Stimulated activated CD8-positive, alpha-beta memory T cell treated with anti-CD3 and anti-CD28 coated beads, Interleukin-15, amount 100 ng/mL, for 48 hours (primary cell): ENCODE data around the gene EARS2.
"Not testable (repeated sequence)": the region's sequence is repeated elsewhere in the genome, so short reads cannot be mapped to it uniquely, and the experiment has no call there.

Experiments
- DNase-seq, 2 donors: peaks; one replicate each; pipeline ENCODE4 v3.0.0-alpha.2; 2020; ENCODE audit warnings: low read depth in 2 of 2

Gene EARS2

DNA sequence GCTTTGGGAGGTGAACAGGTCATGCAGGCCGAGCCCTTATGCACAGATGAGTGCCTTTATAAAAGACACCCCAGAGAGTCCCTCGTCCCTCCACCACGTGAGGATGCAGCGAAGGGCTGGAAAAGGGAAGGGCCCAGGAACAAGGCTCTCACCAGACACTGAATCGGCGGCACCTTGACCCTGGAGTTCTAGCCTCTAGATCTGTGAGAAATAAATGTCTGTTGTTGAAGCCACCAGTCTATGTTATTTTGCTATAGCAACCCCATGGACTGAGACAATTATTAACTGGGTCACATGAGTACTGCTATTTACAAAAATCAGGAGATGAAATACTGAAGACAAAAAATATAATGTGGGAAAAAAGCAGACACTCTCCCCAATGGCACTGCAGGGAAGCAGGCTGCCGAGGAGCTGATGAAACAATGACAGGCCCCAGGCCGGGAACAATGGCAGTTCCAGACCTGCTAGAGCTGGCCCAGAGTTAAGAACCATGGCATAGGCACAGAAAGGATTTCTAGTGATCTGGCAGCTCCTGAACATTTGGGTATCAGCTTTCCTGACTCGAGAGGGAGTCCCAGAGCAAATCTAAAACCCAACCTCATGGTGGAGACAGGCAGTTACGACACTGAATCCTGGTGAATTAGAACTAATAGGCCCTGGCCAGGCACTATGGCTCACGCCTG is 29.0 kb downstream of the EARS2 start:
- DNase-seq: no peak

DNA sequence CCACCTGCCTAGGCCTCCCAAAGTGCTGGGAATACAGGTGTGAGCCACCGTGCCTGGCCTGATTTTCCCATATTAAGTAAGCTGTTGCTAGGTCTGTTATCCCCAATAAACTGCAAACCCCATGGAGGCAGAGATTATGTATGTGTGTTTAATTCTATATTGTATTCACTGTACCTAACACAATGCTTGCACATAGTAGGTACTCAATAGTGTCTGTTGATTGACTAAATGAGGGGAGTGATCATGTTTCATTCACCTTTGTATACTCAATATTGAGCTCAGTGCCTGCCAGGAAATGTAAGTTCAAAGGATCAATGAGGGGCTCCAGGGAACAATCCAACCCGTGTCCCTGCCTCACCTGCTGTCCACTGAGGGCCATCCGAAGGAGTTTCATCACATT is 32.3 kb downstream of the EARS2 start:
- no peak for DNase-seq

DNA sequence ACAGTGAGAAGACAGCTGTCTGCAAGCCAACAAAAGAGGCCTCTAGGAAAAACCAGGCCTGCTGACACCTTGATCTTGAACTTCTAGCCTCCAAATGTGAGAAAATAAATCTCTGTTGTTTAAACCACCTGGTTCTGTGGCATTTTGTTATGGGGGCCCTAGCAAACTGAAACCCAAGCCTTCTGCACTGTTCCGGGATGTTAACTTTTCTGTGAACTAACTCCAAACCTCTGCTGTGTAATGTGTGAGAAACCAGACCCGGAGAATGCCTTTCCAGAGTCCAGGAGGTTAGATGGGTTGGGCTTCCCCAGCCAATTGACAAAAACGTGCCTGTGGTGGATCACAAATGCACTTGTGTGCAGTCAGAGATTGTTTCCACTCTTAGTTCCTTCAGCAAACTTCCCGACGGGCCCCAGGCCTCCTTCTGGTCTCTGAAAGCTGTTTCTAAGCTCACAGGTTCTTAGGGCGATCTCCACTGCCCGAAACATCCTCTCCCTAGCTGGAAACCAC is 33.2 kb downstream of the EARS2 start:
- no peak for DNase-seq

DNA sequence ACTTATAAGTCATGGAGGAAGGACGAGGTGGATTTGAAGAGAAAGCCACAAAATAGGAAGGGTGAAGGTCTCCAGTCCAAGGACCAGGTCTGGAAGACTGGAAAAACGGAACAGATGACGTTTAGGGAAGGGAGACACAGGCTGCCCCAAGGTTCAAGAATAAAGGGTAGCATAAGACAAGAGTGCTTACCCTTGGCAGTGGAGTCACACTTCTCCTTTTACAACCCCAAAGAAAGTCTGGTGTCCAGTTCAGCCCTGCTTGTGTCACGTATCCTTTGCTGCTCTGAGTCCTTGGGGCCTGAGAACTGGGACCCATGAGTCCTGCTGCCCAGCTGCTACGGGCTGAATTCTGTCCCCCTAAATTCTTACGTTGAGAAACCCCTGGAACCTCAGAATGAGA is 33.8 kb downstream of the EARS2 start:
- DNase-seq: no peak

DNA sequence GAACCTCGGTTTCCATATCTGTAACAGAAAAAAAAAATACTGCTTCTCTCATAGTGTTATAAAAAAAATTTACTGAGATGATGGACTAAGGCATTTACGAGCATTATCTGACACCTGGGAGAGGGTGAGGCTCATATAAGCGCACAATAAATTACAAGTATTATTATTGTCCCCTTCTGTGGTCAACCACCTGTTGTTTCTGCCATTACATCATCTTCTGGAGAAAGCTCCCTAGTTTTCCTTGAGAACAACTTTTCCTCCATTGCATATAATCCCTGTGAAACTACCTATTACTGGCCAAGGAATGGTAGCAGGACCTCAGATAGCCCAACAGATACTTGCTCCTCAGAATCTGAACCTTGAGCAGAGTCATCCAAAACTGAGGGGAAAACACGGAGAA is 35.2 kb downstream of the EARS2 start:
- no peak for DNase-seq

DNA sequence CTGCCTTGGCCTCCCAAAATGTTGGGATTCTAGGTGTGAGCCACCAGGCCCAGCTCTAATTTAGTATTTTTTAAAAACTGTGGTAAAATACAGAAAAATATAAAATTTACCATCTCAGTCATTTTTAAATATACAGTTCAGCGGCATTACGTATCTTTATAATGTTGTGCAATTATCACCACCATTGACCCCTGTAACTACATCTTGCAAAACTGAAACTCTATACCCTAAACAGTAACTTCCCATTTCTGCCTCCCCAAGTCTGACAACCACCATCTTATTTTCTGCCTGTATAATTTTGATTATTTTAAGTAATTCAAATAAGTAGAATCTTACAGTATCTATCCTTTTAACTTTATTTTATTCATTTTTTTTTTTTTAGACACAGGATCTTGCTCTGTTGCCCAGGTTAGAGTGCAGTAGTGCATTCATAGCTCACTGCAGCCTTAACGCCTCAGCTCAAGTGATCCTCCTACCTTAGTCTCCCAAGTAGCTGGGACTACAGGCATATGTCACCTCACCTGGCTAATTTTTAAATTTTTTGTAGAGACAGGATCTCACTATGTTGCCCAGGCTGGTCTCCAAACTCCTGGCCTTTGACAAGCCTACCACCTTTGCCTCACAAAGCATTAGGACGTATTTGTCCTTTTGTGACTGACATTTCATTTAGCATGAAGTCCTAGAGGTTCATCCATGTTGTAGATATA is 36.0 kb downstream of the EARS2 start:
- DNase-seq: no peak

DNA sequence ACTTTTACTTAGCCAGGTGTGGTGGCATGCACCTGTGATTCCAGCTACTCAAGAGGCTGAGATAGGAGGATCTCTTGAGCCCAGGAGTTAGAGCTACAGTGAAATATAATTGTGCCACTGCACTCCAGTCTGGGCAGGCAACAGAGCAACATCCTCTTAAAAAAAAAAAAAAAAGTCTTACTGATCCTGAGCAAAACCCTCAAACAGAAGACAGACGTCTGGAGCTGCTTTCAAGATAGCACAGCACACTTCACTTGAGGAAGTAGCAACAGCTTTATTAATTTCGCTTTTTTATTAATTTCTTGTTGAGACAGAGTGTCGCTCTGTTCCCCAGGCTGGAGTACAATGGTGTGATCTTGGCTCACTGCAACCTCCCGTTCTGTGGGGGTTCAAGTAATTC is 36.6 kb downstream of the EARS2 start:
- DNase-seq: no peak

DNA sequence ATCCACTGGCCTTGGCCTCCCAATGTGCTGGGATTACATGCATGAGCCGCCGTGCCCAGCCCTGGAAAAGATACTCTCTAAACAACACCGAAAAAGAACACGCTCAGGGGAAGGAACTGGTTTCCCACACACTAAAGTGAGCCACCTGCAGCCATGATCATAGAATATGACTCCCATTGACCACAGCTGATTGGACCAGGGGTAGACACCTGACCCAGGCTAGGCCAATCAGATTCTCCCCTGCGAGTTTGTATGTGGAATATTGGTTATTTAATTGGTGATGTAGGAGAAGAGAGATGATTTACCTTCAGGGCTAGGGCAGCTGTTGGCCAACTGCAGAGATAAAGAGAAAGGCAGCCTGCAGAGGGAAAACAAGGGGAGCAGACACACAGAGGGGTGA is 37.9 kb downstream of the EARS2 start:
- DNase-seq: no peak

DNA sequence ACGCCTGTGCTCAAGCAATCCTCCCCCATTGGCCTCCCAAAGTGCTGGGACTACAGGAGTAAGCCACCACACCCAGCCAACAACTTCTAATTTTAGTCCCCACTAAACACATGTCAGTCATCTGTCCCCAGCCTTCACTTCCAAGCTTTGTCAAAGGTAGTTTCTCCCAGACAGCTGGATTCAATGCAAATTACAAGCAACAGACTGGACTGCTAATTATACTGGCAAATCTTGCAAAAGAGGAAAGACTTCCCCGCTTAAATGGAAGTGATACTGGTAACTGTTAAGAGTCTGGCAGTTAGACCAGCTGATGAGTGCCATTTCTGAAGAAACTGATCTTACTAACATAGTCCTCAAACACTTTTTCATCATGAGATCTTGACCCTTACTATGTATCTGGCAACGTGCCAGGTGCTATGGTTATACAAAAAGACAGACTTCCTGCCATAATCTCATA is 38.7 kb downstream of the EARS2 start:
- DNase-seq: no peak

DNA sequence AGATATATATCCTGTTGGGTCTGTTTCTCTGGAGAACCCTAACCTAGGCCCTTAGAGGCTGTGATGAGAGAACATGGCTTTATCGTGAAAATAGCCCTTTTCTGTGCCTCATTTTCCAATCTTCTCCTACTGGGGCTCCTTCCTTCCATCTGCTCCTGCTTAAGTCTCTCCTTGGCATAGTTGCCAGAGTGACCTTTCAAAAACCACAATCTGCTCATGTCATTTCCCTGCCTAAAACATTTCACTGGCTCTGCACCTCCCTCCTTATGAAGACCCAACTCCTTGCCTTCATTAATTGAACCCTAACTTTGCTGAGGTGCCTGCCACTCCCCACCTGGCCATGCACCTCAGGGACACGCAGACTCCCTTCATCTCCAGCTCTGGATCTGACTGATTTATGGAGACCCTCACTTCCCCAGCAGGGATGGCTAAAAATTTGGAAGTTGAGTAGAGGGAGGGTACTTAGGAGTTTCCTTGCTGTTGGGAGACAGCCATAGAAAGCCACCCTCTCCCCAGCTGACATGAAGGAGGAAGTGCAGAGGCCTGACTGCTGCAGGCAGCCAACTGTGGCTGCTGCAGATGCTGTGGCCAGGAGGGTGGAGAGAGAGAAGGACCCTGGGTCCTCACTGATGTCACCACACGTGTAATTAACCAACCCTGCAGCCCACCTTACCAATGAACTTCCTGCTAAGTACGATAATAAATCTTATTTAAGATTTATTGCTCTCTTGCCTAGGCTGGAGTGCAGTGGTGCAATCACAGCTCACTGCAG is 40.6 kb downstream of the EARS2 start:
- DNase-seq: no peak

DNA sequence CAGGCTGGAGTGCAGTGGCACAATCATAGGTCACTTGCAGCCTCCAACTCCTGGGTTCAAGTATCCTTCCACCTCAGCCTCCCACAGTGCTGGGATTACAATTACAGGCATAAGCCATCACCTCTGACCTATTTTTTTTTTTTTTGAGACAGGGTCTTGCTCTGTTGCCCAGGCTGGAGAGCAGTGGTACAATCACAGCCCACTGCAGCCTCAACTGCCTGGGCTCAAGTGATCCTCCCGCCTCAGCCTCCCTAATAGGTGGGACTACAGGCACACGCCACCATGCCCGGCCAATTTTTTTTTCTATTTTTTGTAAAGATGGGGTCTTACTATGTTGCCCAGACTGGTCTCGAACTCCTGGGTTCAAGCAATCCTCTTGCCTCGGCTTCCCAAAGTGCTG is 41.3 kb downstream of the EARS2 start:
- DNase-seq: no peak

DNA sequence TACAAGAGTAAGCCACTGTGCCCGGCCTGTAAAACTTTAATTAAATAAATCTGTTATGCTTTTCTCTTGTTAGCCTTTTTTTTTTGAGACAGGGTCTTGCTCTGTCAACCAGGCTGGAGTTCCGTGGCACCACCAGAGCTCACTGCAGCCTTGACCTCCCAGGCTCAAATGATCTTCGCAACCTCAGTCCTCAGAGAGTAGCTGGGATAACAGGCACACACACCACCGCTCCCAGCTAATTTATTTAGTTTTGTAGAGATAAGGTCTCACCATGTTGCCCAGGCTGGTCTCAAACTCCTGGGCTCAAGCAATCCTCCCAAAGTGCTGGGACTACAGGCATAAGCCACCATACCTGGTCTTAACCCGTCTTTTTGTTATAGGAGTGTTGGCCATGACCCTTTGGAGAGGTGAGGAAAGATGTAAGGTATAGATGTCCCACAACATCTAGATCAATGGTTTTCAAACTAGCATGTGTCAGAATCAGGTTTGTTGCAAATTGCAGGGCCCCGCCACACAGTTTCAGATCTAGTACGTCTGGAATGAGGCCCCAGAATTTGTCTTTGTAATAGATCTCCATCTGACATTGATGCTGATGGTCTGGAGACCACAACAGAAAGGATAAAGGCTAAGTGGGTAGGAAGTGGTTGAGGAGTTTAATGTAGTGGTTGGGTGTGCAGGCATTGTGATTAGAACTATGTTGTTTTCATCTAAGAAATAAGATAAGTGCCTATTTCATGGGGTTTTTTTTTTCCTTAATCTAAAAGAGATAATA is 42.6 kb downstream of the EARS2 start:
- DNase-seq: no peak

DNA sequence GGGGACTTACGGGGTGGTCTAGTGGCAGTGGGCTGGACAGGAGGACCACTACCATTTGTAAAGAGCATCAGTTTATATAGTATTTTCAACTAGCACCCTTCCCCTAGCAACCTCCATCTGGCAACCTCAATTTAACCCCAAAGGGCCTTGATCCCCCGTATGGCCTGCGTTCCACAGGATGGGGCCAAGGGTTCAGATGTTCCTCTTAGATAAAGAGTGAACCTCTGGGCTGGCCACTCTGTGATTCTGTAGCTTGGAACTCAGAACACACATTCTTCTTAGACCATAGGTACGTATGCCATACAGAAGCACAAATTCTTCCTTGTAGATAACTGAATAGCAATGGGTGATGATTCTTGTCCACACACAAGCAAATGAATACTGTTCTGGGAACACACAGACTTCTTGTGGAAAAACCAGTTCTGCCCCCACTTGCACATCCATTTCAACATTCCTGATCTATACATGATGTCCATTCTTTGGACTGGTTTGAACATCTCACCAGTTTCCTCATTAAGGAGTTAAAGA is 44.9 kb downstream of the EARS2 start:
- DNase-seq: no peak

DNA sequence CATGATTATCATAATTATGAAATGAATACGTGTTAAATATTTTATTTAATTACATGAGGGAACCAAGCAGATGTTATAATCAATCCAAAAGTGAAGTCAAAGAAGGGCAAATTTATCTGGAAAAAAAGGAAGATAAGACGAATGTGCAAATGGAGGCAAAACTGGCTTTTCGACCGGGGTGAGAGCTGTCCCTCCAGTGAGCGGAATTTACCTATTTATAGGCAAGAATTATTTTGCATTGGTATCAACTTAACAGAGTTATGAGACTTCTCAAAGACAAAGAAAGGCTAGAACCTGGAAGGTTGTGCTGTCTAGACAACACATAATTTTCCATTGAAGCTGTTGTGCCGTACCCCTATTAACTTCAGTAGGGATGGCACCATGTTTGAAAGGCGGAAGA is 45.4 kb downstream of the EARS2 start:
- DNase-seq: no peak

DNA sequence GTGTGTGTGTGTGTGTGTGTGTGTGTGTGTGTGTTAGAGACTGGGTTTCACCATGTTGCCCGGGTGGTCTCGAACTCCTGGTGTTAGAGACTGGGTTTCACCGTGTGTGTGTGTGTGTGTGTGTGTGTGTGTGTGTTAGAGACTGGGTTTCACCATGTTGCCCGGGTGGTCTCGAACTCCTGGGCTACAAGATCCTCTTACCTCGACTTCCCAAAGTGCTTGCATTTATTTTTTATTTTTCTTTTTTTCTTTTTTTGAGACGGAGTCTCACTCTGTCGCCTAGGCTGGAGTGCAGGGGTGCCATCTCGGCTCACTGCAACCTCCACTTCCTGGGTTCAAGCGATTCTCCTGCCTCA is 46.3 kb downstream of the EARS2 start:
- DNase-seq: not testable (repeated sequence)

DNA sequence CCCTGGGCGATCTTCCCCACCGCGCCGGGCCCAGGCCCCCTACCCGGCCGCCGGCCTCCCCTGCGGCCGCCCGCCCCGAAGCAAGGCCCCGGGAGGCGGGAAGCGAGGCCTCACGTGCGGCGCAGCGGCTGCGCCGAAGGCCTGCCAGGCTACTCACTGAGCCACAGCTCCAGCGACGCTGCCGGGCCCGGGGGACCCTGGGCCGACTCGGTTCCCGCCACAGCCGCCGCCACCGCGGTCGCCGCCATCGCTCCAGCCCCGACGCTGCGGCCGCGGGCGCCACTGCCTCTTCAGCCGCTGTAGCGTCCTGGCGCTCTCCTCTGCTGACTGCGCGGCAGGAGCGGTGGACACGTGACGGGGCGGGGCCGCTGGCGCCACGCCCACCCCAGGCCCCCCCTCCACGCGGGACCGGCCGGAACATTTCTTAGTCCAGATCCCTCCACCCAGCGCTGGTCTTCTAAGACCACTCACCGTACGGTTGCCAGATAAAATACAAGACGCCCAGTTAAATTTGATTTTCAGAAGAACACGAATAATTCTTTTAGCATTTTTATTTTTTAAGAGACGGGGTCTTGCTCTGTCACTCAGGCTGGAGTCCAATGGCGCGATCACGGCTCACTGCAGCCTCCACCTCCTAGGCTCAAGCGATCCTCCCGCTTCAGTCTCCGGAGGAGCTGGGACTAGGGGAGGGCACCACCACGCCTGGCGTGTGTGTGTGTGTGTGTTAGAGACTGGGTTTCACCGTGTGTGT is 46.8 kb downstream of the EARS2 start, which contains the start of gene GGA2:
GGA2 (minus strand) TSS at position 331 of the 751 bp plus-strand sequence; CDS start at position 248, 83 bp downstream.
- peak; percentile 67 to 75 for DNase-seq

DNA sequence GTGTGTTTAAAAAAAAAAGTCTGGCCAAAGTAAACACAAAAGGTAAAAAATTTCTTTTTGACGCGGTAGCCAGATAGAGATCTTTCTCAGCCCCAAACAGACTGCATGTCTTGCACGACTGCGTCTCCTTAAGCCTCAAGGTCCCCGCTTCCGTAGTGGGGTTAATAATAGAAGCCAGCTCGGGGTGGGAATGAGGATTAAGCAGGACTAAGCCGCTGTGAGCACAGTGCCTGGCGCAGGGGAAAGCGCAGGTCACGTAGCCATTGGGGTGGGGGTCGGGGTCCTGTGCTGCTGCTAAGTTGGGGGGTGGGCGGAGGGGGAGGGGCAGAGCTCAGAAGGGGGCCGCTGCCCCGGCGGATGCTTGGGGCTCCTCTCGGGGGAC is 47.4 kb downstream of the EARS2 start:
- DNase-seq: no peak

DNA sequence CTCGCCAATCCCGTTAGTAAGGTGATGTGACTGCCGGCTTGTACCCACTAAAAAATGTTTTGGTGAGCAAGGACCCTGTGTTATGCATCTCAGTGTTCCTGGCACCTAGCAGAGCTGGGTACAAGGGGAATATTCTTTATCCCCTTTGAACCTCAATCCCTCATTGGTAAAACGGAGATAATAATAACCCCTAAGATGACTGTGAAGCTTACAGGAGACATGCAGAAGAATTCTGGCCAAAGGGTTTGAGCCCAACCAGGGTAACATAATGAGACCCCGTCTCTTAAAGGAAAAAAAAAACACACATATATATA is 47.8 kb downstream of the EARS2 start:
- DNase-seq: no peak

DNA sequence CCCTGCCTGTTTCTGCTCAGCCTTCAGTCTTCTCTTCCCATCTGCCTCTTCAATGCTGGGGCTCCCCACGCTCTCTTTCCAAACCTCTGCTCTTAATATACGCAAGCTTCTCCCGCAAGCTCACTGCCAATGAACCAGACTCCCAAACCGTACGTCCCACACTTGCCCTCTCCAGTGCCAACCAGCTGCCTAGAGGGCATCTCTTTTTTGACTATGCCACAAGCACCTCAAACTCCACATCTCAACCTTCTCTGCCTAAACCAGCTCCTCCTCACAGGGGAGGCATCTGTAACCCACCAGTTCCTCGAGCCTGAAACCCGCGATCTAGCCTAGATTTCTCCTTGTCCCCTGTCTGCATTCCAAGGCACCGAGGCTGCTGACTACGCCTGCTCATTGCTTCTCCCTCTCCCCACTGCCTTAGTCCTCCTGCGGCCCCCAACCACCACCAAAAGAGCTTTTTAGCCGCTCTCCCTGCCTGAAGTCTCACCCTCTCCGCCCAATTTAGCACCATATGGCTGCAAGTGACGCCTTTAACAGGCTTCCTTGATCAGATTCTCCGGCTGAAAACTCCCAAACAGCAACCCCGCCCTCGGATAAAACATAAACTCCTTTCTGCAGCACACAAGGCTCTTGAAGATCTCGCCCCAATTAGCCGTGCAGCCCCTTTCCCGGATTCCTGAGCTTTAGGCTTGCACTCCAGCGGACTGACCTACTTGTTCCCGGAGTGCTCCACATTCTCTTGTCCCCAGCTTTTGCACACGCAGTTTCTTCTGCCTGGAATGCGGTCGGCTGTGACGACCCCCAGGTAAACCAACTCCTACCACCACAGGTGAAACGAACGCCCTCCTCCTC is 48.3 kb downstream of the EARS2 start:
- no peak for DNase-seq

DNA sequence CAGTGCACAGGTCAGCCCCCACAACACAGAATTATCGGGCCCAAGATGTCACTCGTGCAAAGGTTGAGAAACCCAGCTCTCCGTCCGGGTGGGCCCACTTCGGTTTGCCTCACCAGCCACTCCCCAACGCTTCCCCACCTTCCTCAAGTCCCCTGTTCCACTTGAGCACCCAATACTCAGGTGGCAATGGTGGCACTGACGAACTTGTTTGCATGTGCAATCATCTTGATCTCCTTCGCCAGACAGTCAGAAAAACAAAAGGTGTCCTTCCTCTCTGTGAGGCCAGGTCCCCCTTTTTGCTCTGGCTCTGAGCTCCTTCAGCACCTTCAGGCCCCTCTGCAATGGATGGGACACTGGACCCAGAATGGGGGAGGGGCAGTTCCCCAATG is 50.5 kb downstream of the EARS2 start:
- no peak for DNase-seq
